ENCODE results near the gene NIN. TPM values are rescaled to one million over a fixed set of nuclear protein-coding genes. Genes with fewer than 3 reads are reported as not detected.

NIN gene
- total RNA-seq, 1 donor, result 33.4 TPM

- no peak for TF ChIP-seq CTCF (IDR thresholded peaks at IDR 0.05; ENCODE audit: insufficient read depth, low read length)
- no peak for DNase-seq (ENCODE audit: low read depth)
- no peak overlapping the region for H3K4me3 ChIP-seq (ENCODE audit: low read depth, low read length)
These were observed 18.0 kb downstream of the NIN start for GRCh38 chr14:50812856-50813543.

- TF ChIP-seq CTCF (IDR thresholded peaks at IDR 0.05; ENCODE audit: insufficient read depth, low read length), result no peak
- no peak for DNase-seq (ENCODE audit: low read depth)
- no peak overlapping the region for H3K4me3 ChIP-seq (ENCODE audit: low read depth, low read length)
These were observed 18.8 kb downstream of the NIN start for GRCh38 chr14:50812180-50812579.

- TF ChIP-seq CTCF (IDR thresholded peaks at IDR 0.05; ENCODE audit: insufficient read depth, low read length), result no peak
- no peak overlapping the region for H3K4me3 ChIP-seq (ENCODE audit: low read depth, low read length)
- DNase-seq (ENCODE audit: low read depth), result no peak
These were observed 22.9 kb downstream of the NIN start for GRCh38 chr14:50808053-50808452.

GRCh38 chr14:50806241-50806933, 24.6 kb downstream of the NIN start:
- TF ChIP-seq CTCF (IDR thresholded peaks at IDR 0.05; ENCODE audit: insufficient read depth, low read length), result no peak
- H3K4me3 ChIP-seq (ENCODE audit: low read depth, low read length), result no peak overlapping the region
- DNase-seq (ENCODE audit: low read depth), result peak; percentile 29

GRCh38 chr14:50805396-50805795, 25.6 kb downstream of the NIN start:
- no peak for TF ChIP-seq CTCF (IDR thresholded peaks at IDR 0.05; ENCODE audit: insufficient read depth, low read length)
- H3K4me3 ChIP-seq (ENCODE audit: low read depth, low read length), result no peak overlapping the region
- DNase-seq (ENCODE audit: low read depth), result no peak

GRCh38 chr14:50804181-50804721, 26.7 kb downstream of the NIN start:
- H3K4me3 ChIP-seq (ENCODE audit: low read depth, low read length), result no peak overlapping the region
- peak; percentile 85 for DNase-seq (ENCODE audit: low read depth)
- TF ChIP-seq CTCF (IDR thresholded peaks at IDR 0.05; ENCODE audit: insufficient read depth, low read length), result no peak
